Spleen (tissue), 11 donors: ENCODE data around the gene NAGLU. TPM values are rescaled to one million over a fixed set of nuclear protein-coding genes. Genes with fewer than 3 reads are reported as not detected.

Source experiments
- DNase-seq: peaks from one replicate; pipeline ENCODE4 v3.0.0-alpha.2; 2020
- H3K27ac ChIP-seq, 8 donors: fragments of 200-600 bp; sonication (generic) in 7 of 8; 1 replicate in 4 of 8; 2 replicates in 4 of 8; pipeline versions ENCODE4 v1.5.0 to v1.8.0; 2016 to 2021; ENCODE audit warnings: inconsistent platforms in 4 of 8, mild to moderate bottlenecking in 4 of 8, moderate library complexity in 1 of 8
- H3K27me3 ChIP-seq, 7 donors: fragments of 200-600 bp; sonication (generic) in 6 of 7; replicated peaks in 1 of 7; 1 replicate in 4 of 7; 2 replicates in 3 of 7; pipeline versions ENCODE4 v1.5.0 to v1.8.0; 2016 to 2021; ENCODE audit warnings: inconsistent platforms in 3 of 7, mild to moderate bottlenecking in 1 of 7
- H3K36me3 ChIP-seq, 6 donors: fragments of 200-600 bp; sonication (generic) in 5 of 6; 1 replicate in 4 of 6; 2 replicates in 2 of 6; pipeline versions ENCODE4 v1.5.0 to v1.8.0; 2016 to 2021; ENCODE audit warnings: inconsistent platforms in 2 of 6
- H3K4me1 ChIP-seq, 6 donors: fragments of 200-600 bp; sonication (generic) in 5 of 6; 1 replicate in 3 of 6; 2 replicates in 3 of 6; pipeline versions ENCODE4 v1.5.0 to v1.8.0; 2016 to 2021; ENCODE audit warnings: inconsistent platforms in 3 of 6
- H3K4me3 ChIP-seq, 8 donors: fragments of 200-600 bp; sonication (generic) in 7 of 8; 1 replicate in 4 of 8; 2 replicates in 4 of 8; pipeline versions ENCODE4 v1.5.0 to v1.8.0; 2016 to 2021; ENCODE audit warnings: inconsistent platforms in 4 of 8, mild to moderate bottlenecking in 4 of 8, moderate library complexity in 2 of 8
- H3K9me3 ChIP-seq, 8 donors: fragments of 200-600 bp; sonication (generic) in 7 of 8; 1 replicate in 4 of 8; 2 replicates in 4 of 8; pipeline versions ENCODE4 v1.5.0 to v1.8.0; 2016 to 2021; ENCODE audit warnings: inconsistent platforms in 4 of 8
- CTCF ChIP-seq, 11 experiments: fragments of 200-600 bp in 7 of 11; fragments of 450-650 bp in 4 of 11; sonication (generic) in 4 of 11; IDR thresholded peaks in 8 of 11; conservative IDR thresholded peaks in 3 of 11; 1 replicate in 7 of 11; 2 replicates in 4 of 11; pipeline versions ENCODE4 v1.4.0 to v1.8.0; 2016 to 2021; ENCODE audit warnings: antibody characterized with exemption in 11 of 11, inconsistent platforms in 4 of 11, mild to moderate bottlenecking in 1 of 11
- POLR2A ChIP-seq, 3 donors: fragments of 450-650 bp; IDR thresholded peaks; one replicate each; pipeline ENCODE4 v1.5.1; 2017; ENCODE audit warnings: antibody characterized with exemption in 3 of 3, mild to moderate bottlenecking in 1 of 3
- POLR2AphosphoS5 ChIP-seq, 3 donors: sonication (generic); formaldehyde crosslinking; IDR thresholded peaks; one replicate each; pipeline ENCODE4 v1.5.1; 2017; ENCODE audit warnings: antibody characterized with exemption in 3 of 3
- WGBS, 5 donors: extraction: QIAGEN DNeasy Blood & Tissue Kit in 3 of 5; methylation state at CpG; one replicate each; pipeline versions ENCODE4 v1.1.5 to v1.1.7; 2013 to 2018; 5-methylcytosine and 5-hydroxymethylcytosine counted together
- intact Hi-C: fragments of 100-400 bp; cut with DNase I; formaldehyde crosslinking; loops from one replicate; pipeline ENCODE4 v1.15.0; 2023; ENCODE audit warnings: low total_unique reads
- polyA plus RNA-seq, 3 donors: library from polyadenylated mRNA; stranded (reverse); fragments of 200-250 nt; gene quantifications; one replicate each; pipeline ENCODE4 v1.2.1, GENCODE V29; 2013
- total RNA-seq, 7 donors: library from RNA; depleted of rRNA in 3 of 7; stranded (reverse); fragments of >200 nt in 3 of 7; fragmentation: NEBNext Ultra II Directional in 4 of 7; extraction: Animal tissue kit (Norgen Biotek cat#: 25700) in 4 of 7; gene quantifications; one replicate each; pipeline versions ENCODE4 v1.1.0 to v1.2.1, GENCODE V29; 2016 to 2021
- donor health status: healthy with polysubstance abuse.
- donor health status: DM: no; HTN: no; CAD: no; lungs with moderate emphysema.
- donor health status: DM: no; HTN: no; CAD: no.
- donor health status: Bipolar disorder and iron deficiency.
- donor health status: healthy.
- donor health status: DM: no; HTN: no; CAD: no.
- donor health status: DM: yes; HTN: yes; CAD: no.

The NAGLU gene
- total and polyA plus RNA-seq, 10 donors, result 27.3 to 61.0 (median 49.3) TPM

- Histone ChIP-seq H3K27ac (no peak overlapping the region), H3K9me3 (no peaks in the 10 kb centered on the region), H3K36me3 (peaks cover 0 to 85% (median 65%) of the 10 kb centered on the region in 6 donors), H3K4me3 (no peak overlapping the region), H3K4me1 (peaks cover 10 to 73% (median 32%) of the 10 kb centered on the region in 6 donors), H3K27me3 (no peaks in the 10 kb centered on the region)
- WGBS, 5 donors, result 81 to 91% (median 87%) methylated on average over 12 of the region's 12 CpGs
- no peak for DNase-seq
- intact Hi-C loops, result no loop called here
- TF ChIP-seq POLR2AphosphoS5 (IDR thresholded peaks at IDR 0.05), result no peak
- TF ChIP-seq CTCF (IDR thresholded peaks at IDR 0.05 in 8 of 11, conservative IDR thresholded peaks at IDR 0.05 in 3 of 11), result no peak
- TF ChIP-seq POLR2A (IDR thresholded peaks at IDR 0.05), result no peak
Measured at GRCh38 chr17:42571435-42572225, 35.6 kb downstream of the NAGLU start.

DNA sequence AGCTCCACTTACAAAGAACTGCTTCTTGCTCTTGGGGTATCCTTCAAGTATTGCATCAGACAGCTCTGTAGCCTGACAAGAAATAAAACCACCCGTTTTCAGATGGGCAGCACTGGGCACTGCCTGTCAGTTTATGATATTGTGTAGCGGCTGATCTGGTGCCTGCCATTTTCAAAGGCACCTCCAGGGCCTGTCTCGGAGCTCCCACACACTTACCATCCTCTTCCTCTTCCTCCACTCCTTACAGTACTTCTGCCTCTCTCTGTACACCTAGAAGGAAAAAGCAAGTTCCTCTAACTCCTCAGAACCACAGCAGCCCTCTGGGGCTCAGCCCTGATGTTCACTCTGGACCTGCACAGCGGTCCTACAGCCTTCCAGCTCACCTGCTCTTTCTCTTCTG, 37.1 kb downstream of the NAGLU start:
- no peak for DNase-seq
- H3K36me3 ChIP-seq, result peaks cover 0 to 83% (median 65%) of the 10 kb centered on the region in 6 donors
- no peaks in the 10 kb centered on the region for H3K9me3 ChIP-seq
- no peak overlapping the region for H3K4me3 ChIP-seq
- no peak for TF ChIP-seq POLR2AphosphoS5 (IDR thresholded peaks at IDR 0.05)
- no peak for TF ChIP-seq CTCF (IDR thresholded peaks at IDR 0.05 in 8 of 11, conservative IDR thresholded peaks at IDR 0.05 in 3 of 11)
- no peak for TF ChIP-seq POLR2A (IDR thresholded peaks at IDR 0.05)
- WGBS, 5 donors, result 68 to 84% (median 79%) methylated on average over 4 of the region's 4 CpGs
- H3K27ac ChIP-seq, result peak overlapping the region in 1 of 8 donors; percentile 11
- intact Hi-C loops, result no loop called here
- H3K4me1 ChIP-seq, result peaks cover 13 to 76% (median 35%) of the 10 kb centered on the region in 6 donors
- H3K27me3 ChIP-seq, result no peaks in the 10 kb centered on the region

DNA sequence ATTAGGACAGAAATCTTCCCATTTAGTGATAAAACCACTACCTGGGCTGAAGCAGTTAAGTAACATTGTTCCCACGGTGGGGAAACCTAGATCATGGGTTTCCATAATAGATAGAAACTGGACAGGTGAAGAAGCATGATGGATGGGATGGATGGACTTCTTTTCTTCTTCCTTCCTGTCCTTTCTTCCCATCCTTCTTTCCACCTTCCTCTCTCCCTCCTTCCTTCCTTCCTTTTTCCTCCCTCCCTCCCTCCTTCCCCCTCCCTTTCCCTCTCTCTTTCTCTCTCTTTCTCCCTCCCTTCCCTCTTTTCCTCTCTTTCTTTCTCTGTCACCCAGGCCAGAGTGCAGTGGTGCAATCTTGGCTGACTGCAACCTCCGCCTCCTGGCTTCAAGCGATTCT, 38.4 kb downstream of the NAGLU start:
- no peak overlapping the region for H3K27ac ChIP-seq
- H3K27me3 ChIP-seq, result no peaks in the 10 kb centered on the region
- H3K9me3 ChIP-seq, result no peaks in the 10 kb centered on the region
- peaks cover 13 to 76% (median 37%) of the 10 kb centered on the region in 6 donors for H3K4me1 ChIP-seq
- no peak for TF ChIP-seq CTCF (IDR thresholded peaks at IDR 0.05 in 8 of 11, conservative IDR thresholded peaks at IDR 0.05 in 3 of 11)
- no peak for TF ChIP-seq POLR2AphosphoS5 (IDR thresholded peaks at IDR 0.05)
- no peak for TF ChIP-seq POLR2A (IDR thresholded peaks at IDR 0.05)
- WGBS, 5 donors, result 69 to 87% (median 74%) methylated on average over 3 of the region's 3 CpGs
- H3K36me3 ChIP-seq, result peaks cover 0 to 76% (median 53%) of the 10 kb centered on the region in 6 donors
- intact Hi-C loops, result no loop called here
- no peak overlapping the region for H3K4me3 ChIP-seq
- DNase-seq, result no peak

GRCh38 chr17:42577140-42577531, 41.1 kb downstream of the NAGLU start:
- TF ChIP-seq POLR2AphosphoS5 (IDR thresholded peaks at IDR 0.05) (no peak), CTCF (IDR thresholded peaks at IDR 0.05 in 8 of 11, conservative IDR thresholded peaks at IDR 0.05 in 3 of 11) (no peak), POLR2A (IDR thresholded peaks at IDR 0.05) (no peak)
- H3K4me3 ChIP-seq, result peak overlapping the region; percentile 46 to 93 (median 72)
- 2 to 15% (median 12%) methylated on average over 13 to 18 of the region's 18 CpGs for WGBS, 5 donors
- intact Hi-C loops, result no loop called here
- peaks cover 0 to 76% (median 52%) of the 10 kb centered on the region in 6 donors for H3K36me3 ChIP-seq
- DNase-seq, result no peak
- no peaks in the 10 kb centered on the region for H3K27me3 ChIP-seq
- H3K27ac ChIP-seq, result peak overlapping the region in 7 of 8 donors; percentile 87 to 94 (median 90)
- H3K4me1 ChIP-seq, result peaks cover 13 to 71% (median 32%) of the 10 kb centered on the region in 6 donors
- H3K9me3 ChIP-seq, result no peaks in the 10 kb centered on the region
